Stomach (tissue), 4 donors: ENCODE results near the gene PRRX1.

Experiments
- CTCF ChIP-seq, 7 experiments: fragments of 450-650 bp in 4 of 7; fragments of 200-600 bp in 3 of 7; sonication (generic) in 3 of 7; IDR thresholded peaks; one replicate each; pipeline ENCODE4 v1.5.1; 2016 to 2019; ENCODE audit warnings: antibody characterized with exemption in 7 of 7, control low read depth in 2 of 7, mild to moderate bottlenecking in 1 of 7
- EP300 ChIP-seq: sonication (generic); formaldehyde crosslinking; IDR thresholded peaks from one replicate; pipeline ENCODE4 v1.6.1; 2017; ENCODE audit warnings: antibody characterized with exemption
- POLR2A ChIP-seq, 4 donors: fragments of 450-650 bp; IDR thresholded peaks; one replicate each; pipeline ENCODE4 v1.6.1; 2016; ENCODE audit warnings: antibody characterized with exemption in 4 of 4, control low read depth in 2 of 4, mild to moderate bottlenecking in 1 of 4, moderate library complexity in 1 of 4
- POLR2AphosphoS5 ChIP-seq, 3 donors: sonication (generic); formaldehyde crosslinking; IDR thresholded peaks; one replicate each; pipeline ENCODE4 v1.6.1; 2016; ENCODE audit warnings: antibody characterized with exemption in 3 of 3

DNA sequence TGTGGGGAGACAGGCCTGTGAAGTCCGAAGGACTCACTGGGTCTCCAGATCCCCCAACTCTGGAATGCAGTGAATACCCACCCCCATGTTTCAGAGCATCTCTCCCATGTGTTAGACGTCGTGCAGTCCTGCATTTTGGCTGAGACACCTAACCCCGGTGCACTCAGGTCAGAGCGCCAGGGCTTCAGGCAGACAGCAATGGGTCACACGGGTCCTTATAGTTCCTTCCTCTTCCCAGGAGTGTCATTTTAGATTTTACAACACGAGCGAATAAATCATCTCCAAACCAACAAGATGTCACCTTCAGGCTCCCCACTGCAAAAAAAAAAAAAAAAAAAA lies 5.1 kb downstream of the PRRX1 start:
- TF ChIP-seq POLR2A (IDR thresholded peaks at IDR 0.05) (no peak), CTCF (IDR thresholded peaks at IDR 0.05) (no peak), POLR2AphosphoS5 (IDR thresholded peaks at IDR 0.05) (no peak), EP300 (no peak)
